ENCODE data around the gene APOBEC2. TPM values are rescaled to one million over a fixed set of nuclear protein-coding genes. Genes with fewer than 3 reads are reported as not detected.

Gene APOBEC2
- total RNA-seq, 3 donors from 2014 or later = not detected

- intact Hi-C loops (cut with DNase I, micrococcal nuclease) = no loop called here
- no peaks in the 10 kb centered on the region for H3K36me3 ChIP-seq (ENCODE audit: low read depth)
- DNase-seq (no peak), ATAC-seq (no peak)
- peaks cover 8% of the 10 kb centered on the region for H3K4me1 ChIP-seq (ENCODE audit: low read depth)
- H3K4me3 ChIP-seq = no peak within 1 kb of the TSS
- H3K9me3 ChIP-seq = no peaks in the 10 kb centered on the region
- no peak for TF ChIP-seq CTCF (IDR thresholded peaks at IDR 0.05)
These were observed 10.6 kb upstream of the APOBEC2 start, which contains the start of gene TSPO2 for GRCh38 chr6:41042226-41043055. Gene TSPO2, plus strand, starts transcription at chr6:41042467. Its CDS starts 519 bp downstream, at chr6:41042986.

- intact Hi-C loops (cut with DNase I, micrococcal nuclease) = no loop called here
- H3K9me3 ChIP-seq = no peaks in the 10 kb centered on the region
- no peak overlapping the region for H3K4me3 ChIP-seq
- peaks cover 8% of the 10 kb centered on the region for H3K4me1 ChIP-seq (ENCODE audit: low read depth)
- DNase-seq (no peak), ATAC-seq (no peak)
- TF ChIP-seq CTCF (IDR thresholded peaks at IDR 0.05) = no peak
- no peaks in the 10 kb centered on the region for H3K36me3 ChIP-seq (ENCODE audit: low read depth)
These were observed 9.9 kb upstream of the APOBEC2 start for GRCh38 chr6:41043151-41043550.

- Histone ChIP-seq H3K9me3 (no peaks in the 10 kb centered on the region), H3K4me1 (ENCODE audit: low read depth) (no peaks in the 10 kb centered on the region), H3K36me3 (ENCODE audit: low read depth) (no peaks in the 10 kb centered on the region), H3K4me3 (no peak overlapping the region)
- DNase-seq = no peak
- no peak for TF ChIP-seq CTCF (IDR thresholded peaks at IDR 0.05)
- ATAC-seq = no peak
- intact Hi-C loops (cut with DNase I, micrococcal nuclease) = no loop called here
These were observed 7.3 kb upstream of the APOBEC2 start for GRCh38 chr6:41045664-41046063.

GRCh38 chr6:41046084-41046483 is 6.9 kb upstream of the APOBEC2 start:
- no peaks in the 10 kb centered on the region for H3K36me3 ChIP-seq (ENCODE audit: low read depth)
- H3K4me3 ChIP-seq = no peak overlapping the region
- no peaks in the 10 kb centered on the region for H3K4me1 ChIP-seq (ENCODE audit: low read depth)
- ATAC-seq (no peak), DNase-seq (no peak)
- intact Hi-C loops (cut with DNase I, micrococcal nuclease) = no loop called here
- TF ChIP-seq CTCF (IDR thresholded peaks at IDR 0.05) = no peak
- H3K9me3 ChIP-seq = no peaks in the 10 kb centered on the region

- intact Hi-C loops (cut with DNase I, micrococcal nuclease) = no loop called here
These were observed 5.7 kb upstream of the APOBEC2 start for GRCh38 chr6:41047306-41047705.

More at GRCh38 chr6:41047306-41047705, 5.7 kb upstream of the APOBEC2 start:
- TF ChIP-seq CTCF (IDR thresholded peaks at IDR 0.05) = no peak
- Histone ChIP-seq H3K4me1 (ENCODE audit: low read depth) (no peaks in the 10 kb centered on the region), H3K4me3 (no peak overlapping the region), H3K36me3 (ENCODE audit: low read depth) (no peaks in the 10 kb centered on the region), H3K9me3 (no peaks in the 10 kb centered on the region)
- no peak for ATAC-seq
- no peak for DNase-seq

All from mucosa of descending colon (tissue), 3 donors.